Neutrophil (primary cell): ENCODE measurements around the gene SLC46A3.
"Not testable (repeated sequence)": the region's sequence is repeated elsewhere in the genome, so short reads cannot be mapped to it uniquely, and the experiment has no call there.

Source experiments
- H3K27ac ChIP-seq: fragments of 200-600 bp; sonication (generic); 2 replicates; pipeline ENCODE4 v1.5.1; 2016; ENCODE audit warnings: mild to moderate bottlenecking, moderate library complexity
- H3K27me3 ChIP-seq: fragments of 200-600 bp; sonication (generic); 2 replicates; pipeline ENCODE4 v1.6.0; 2016; ENCODE audit warnings: mild to moderate bottlenecking
- H3K36me3 ChIP-seq: fragments of 200-600 bp; sonication (generic); 2 replicates; pipeline ENCODE4 v1.5.1; 2017
- H3K4me1 ChIP-seq, 2 experiments: fragments of 200-600 bp in 1 of 2; sonication (generic) in 1 of 2; 1 replicate in 1 of 2; 2 replicates in 1 of 2; pipeline versions ENCODE4 v1.5.1 to v1.6.1; 2013 to 2016; ENCODE audit warnings: low read depth in 1 of 2, low read length in 1 of 2, mild to moderate bottlenecking in 1 of 2, moderate library complexity in 1 of 2; ENCODE audit not compliant: control insufficient read depth in 1 of 2, insufficient read depth in 1 of 2
- H3K4me3 ChIP-seq, 2 experiments: fragments of 200-600 bp in 1 of 2; sonication (generic) in 1 of 2; 1 replicate in 1 of 2; 2 replicates in 1 of 2; pipeline ENCODE4 v1.5.1; 2013 to 2016; ENCODE audit warnings: low read depth in 1 of 2, low read length in 1 of 2, mild to moderate bottlenecking in 1 of 2, moderate library complexity in 1 of 2
- H3K9me3 ChIP-seq: fragments of 200-600 bp; sonication (generic); 2 replicates; pipeline ENCODE4 v1.5.1; 2016
- CTCF ChIP-seq: fragments of 200-600 bp; sonication (generic); IDR thresholded peaks from 2 replicates; pipeline ENCODE4 v1.5.1; 2016; ENCODE audit warnings: antibody characterized with exemption

SLC46A3 gene

GRCh38 chr13:28685892-28686291 is 32.9 kb downstream of the SLC46A3 start:
- no peaks in the 10 kb centered on the region for H3K4me1 ChIP-seq
- H3K36me3 ChIP-seq = peaks cover 1% of the 10 kb centered on the region
- no peak overlapping the region for H3K4me3 ChIP-seq
- no peak overlapping the region for H3K27ac ChIP-seq
- H3K9me3 ChIP-seq = no peaks in the 10 kb centered on the region
- H3K27me3 ChIP-seq = no peaks in the 10 kb centered on the region
- no peak for TF ChIP-seq CTCF

- H3K36me3 ChIP-seq = peaks cover 9% of the 10 kb centered on the region
- H3K27ac ChIP-seq = no peak overlapping the region
- H3K4me3 ChIP-seq = no peak overlapping the region
- H3K9me3 ChIP-seq = no peaks in the 10 kb centered on the region
- no peak for TF ChIP-seq CTCF
- no peaks in the 10 kb centered on the region for H3K27me3 ChIP-seq
- H3K4me1 ChIP-seq = no peaks in the 10 kb centered on the region
Measured at GRCh38 chr13:28685114-28685513, 33.7 kb downstream of the SLC46A3 start.

- H3K36me3 ChIP-seq = peaks cover 18% of the 10 kb centered on the region
- no peaks in the 10 kb centered on the region for H3K4me1 ChIP-seq
- no peaks in the 10 kb centered on the region for H3K9me3 ChIP-seq
- H3K4me3 ChIP-seq = no peak overlapping the region
- H3K27me3 ChIP-seq = no peaks in the 10 kb centered on the region
- H3K27ac ChIP-seq = no peak overlapping the region
- TF ChIP-seq CTCF = no peak
Measured at GRCh38 chr13:28684257-28684656, 34.5 kb downstream of the SLC46A3 start.

- peaks cover 28% of the 10 kb centered on the region for H3K36me3 ChIP-seq
- H3K9me3 ChIP-seq, H3K27me3 ChIP-seq, H3K4me1 ChIP-seq, H3K27ac ChIP-seq, H3K4me3 ChIP-seq: not testable (repeated sequence)
Measured at GRCh38 chr13:28683169-28683568, 35.6 kb downstream of the SLC46A3 start.

- no peak for TF ChIP-seq CTCF
- Histone ChIP-seq H3K4me3 (no peak overlapping the region), H3K27ac (no peak overlapping the region), H3K4me1 (no peaks in the 10 kb centered on the region), H3K36me3 (peaks cover 54% of the 10 kb centered on the region), H3K27me3 (no peaks in the 10 kb centered on the region), H3K9me3 (no peaks in the 10 kb centered on the region)
Measured at GRCh38 chr13:28680541-28680940, 38.2 kb downstream of the SLC46A3 start.

GRCh38 chr13:28679628-28680027 is 39.1 kb downstream of the SLC46A3 start:
- H3K4me1 ChIP-seq = no peaks in the 10 kb centered on the region
- H3K4me3 ChIP-seq = no peak overlapping the region
- no peaks in the 10 kb centered on the region for H3K27me3 ChIP-seq
- no peaks in the 10 kb centered on the region for H3K9me3 ChIP-seq
- H3K27ac ChIP-seq = no peak overlapping the region
- TF ChIP-seq CTCF = no peak
- peaks cover 63% of the 10 kb centered on the region for H3K36me3 ChIP-seq
